ENCODE data around the gene RBFOX1.
"Not testable (repeated sequence)": the region's sequence is repeated elsewhere in the genome, so short reads cannot be mapped to it uniquely, and the experiment has no call there.

The RBFOX1 gene

GRCh38 chr16:7492122-7492521, 159.5 kb downstream of the RBFOX1 start:
- no peak for TF ChIP-seq CTCF (IDR thresholded peaks at IDR 0.05; ENCODE audit: borderline replicate concordance, control extremely low read depth, extremely low read depth, insufficient read depth, missing control alignments)
- in situ Hi-C loops (cut with MboI; ENCODE audit: low sequenced_read_pairs, unreplicated experiment) = no loop called here

GRCh38 chr16:7493133-7493532, 160.5 kb downstream of the RBFOX1 start:
- in situ Hi-C loops (cut with MboI; ENCODE audit: low sequenced_read_pairs, unreplicated experiment) = no loop called here
- no peak for DNase-seq (ENCODE audit: low spot score)
- no peak for TF ChIP-seq CTCF (IDR thresholded peaks at IDR 0.05; ENCODE audit: borderline replicate concordance, control extremely low read depth, extremely low read depth, insufficient read depth, missing control alignments)

More at GRCh38 chr16:7492122-7492521, 159.5 kb downstream of the RBFOX1 start:
- DNase-seq (ENCODE audit: low spot score) = no peak

- no peak for DNase-seq (ENCODE audit: low spot score)
- no peak for TF ChIP-seq CTCF (IDR thresholded peaks at IDR 0.05; ENCODE audit: borderline replicate concordance, control extremely low read depth, extremely low read depth, insufficient read depth, missing control alignments)
- in situ Hi-C loops (cut with MboI; ENCODE audit: low sequenced_read_pairs, unreplicated experiment) = no loop called here
Observed at GRCh38 chr16:7497691-7498090, 165.0 kb downstream of the RBFOX1 start.

GRCh38 chr16:7501868-7502267, 169.2 kb downstream of the RBFOX1 start:
- in situ Hi-C loops (cut with MboI; ENCODE audit: low sequenced_read_pairs, unreplicated experiment) = no loop called here
- TF ChIP-seq CTCF (IDR thresholded peaks at IDR 0.05; ENCODE audit: borderline replicate concordance, control extremely low read depth, extremely low read depth, insufficient read depth, missing control alignments) = no peak
- no peak for DNase-seq (ENCODE audit: low spot score)

- in situ Hi-C loops (cut with MboI; ENCODE audit: low sequenced_read_pairs, unreplicated experiment); DNase-seq (ENCODE audit: low spot score): not testable (repeated sequence)
Observed at GRCh38 chr16:7502591-7503157, 170.0 kb downstream of the RBFOX1 start.

- no peak for DNase-seq (ENCODE audit: low spot score)
- TF ChIP-seq CTCF (IDR thresholded peaks at IDR 0.05; ENCODE audit: borderline replicate concordance, control extremely low read depth, extremely low read depth, insufficient read depth, missing control alignments) = no peak
- in situ Hi-C loops (cut with MboI; ENCODE audit: low sequenced_read_pairs, unreplicated experiment) = no loop called here
Observed at GRCh38 chr16:7503666-7504065, 171.0 kb downstream of the RBFOX1 start.

- in situ Hi-C loops (cut with MboI; ENCODE audit: low sequenced_read_pairs, unreplicated experiment) = no loop called here
- TF ChIP-seq CTCF (IDR thresholded peaks at IDR 0.05; ENCODE audit: borderline replicate concordance, control extremely low read depth, extremely low read depth, insufficient read depth, missing control alignments) = no peak
- no peak for DNase-seq (ENCODE audit: low spot score)
Observed at GRCh38 chr16:7504844-7505243, 172.2 kb downstream of the RBFOX1 start.
